SK-N-SH treated with all-trans-retinoic acid at 6 μM for 48 hours (cell line): Measurements from ENCODE around the gene ASPHD1.

Experiments used
- ATAC-seq: fragments of 200-7000 bp; cut with Tn5 transposase; 3 replicates; pipeline ENCODE4 v1.9.1; 2020; ENCODE audit warnings: mild to moderate bottlenecking, moderate library complexity
- ARNTL ChIP-seq: fragments of 450-650 bp; formaldehyde crosslinking; IDR thresholded peaks from 2 replicates; pipeline ENCODE4 v1.5.0; 2020; ENCODE audit warnings: low read depth, mild to moderate bottlenecking, moderate library complexity, borderline replicate concordance
- BACH2 ChIP-seq: fragments of 250-450 bp; sonication (Bioruptor Pico); IDR thresholded peaks from 2 replicates; pipeline ENCODE4 v1.9.0; 2021; ENCODE audit warnings: mild to moderate bottlenecking, borderline replicate concordance
- CSDC2 ChIP-seq: fragments of 250-450 bp; sonication (Bioruptor Pico); IDR thresholded peaks from 2 replicates; pipeline ENCODE4 v1.5.0; 2020; ENCODE audit warnings: mild to moderate bottlenecking, moderate library complexity
- CSRNP3 ChIP-seq: fragments of 250-450 bp; sonication (Bioruptor Pico); IDR thresholded peaks from 2 replicates; pipeline ENCODE4 v1.5.1; 2021; ENCODE audit warnings: mild to moderate bottlenecking, moderate library complexity
- ESRRG ChIP-seq: fragments of 250-450 bp; sonication (Bioruptor Pico); IDR thresholded peaks from 2 replicates; pipeline ENCODE4 v1.6.1; 2021; ENCODE audit warnings: mild to moderate bottlenecking
- GLIS3 ChIP-seq: fragments of 250-450 bp; sonication (Bioruptor Pico); IDR thresholded peaks from 2 replicates; pipeline ENCODE4 v1.5.0; 2020; ENCODE audit warnings: mild to moderate bottlenecking, moderate library complexity
- ISL1 ChIP-seq: fragments of 250-450 bp; sonication (Bioruptor Pico); IDR thresholded peaks from 2 replicates; pipeline ENCODE4 v2.1.2; 2022; ENCODE audit warnings: mild to moderate bottlenecking, moderate library complexity
- OSR1 ChIP-seq: fragments of 250-450 bp; sonication (Bioruptor Pico); IDR thresholded peaks from 2 replicates; pipeline ENCODE4 v1.8.0; 2022; ENCODE audit warnings: moderate library complexity, mild to moderate bottlenecking, inconsistent platforms
- PPARA ChIP-seq: fragments of 250-450 bp; sonication (Bioruptor Pico); IDR thresholded peaks from 2 replicates; pipeline ENCODE4 v1.5.0; 2020; ENCODE audit warnings: mild to moderate bottlenecking, borderline replicate concordance
- RARB ChIP-seq: fragments of 250-450 bp; sonication (Bioruptor Pico); IDR thresholded peaks from 2 replicates; pipeline ENCODE4 v1.8.0; 2021; ENCODE audit warnings: mild to moderate bottlenecking, moderate library complexity
- SNAI2 ChIP-seq: fragments of 250-450 bp; sonication (Bioruptor Pico); IDR thresholded peaks from 2 replicates; pipeline ENCODE4 v1.5.0; 2020; ENCODE audit warnings: mild to moderate bottlenecking, moderate library complexity
- TCF4 ChIP-seq: fragments of 250-450 bp; sonication (Bioruptor Pico); IDR thresholded peaks from 2 replicates; pipeline ENCODE4 v1.8.0; 2021; ENCODE audit warnings: mild to moderate bottlenecking, moderate library complexity, borderline replicate concordance
- TOX ChIP-seq: fragments of 250-450 bp; sonication (Bioruptor Pico); IDR thresholded peaks from 2 replicates; pipeline ENCODE4 v1.8.0; 2021; ENCODE audit warnings: mild to moderate bottlenecking, moderate library complexity, borderline replicate concordance
- TSHZ2 ChIP-seq: fragments of 250-450 bp; sonication (Bioruptor Pico); IDR thresholded peaks from 2 replicates; pipeline ENCODE4 v1.5.0; 2020; ENCODE audit warnings: mild to moderate bottlenecking, moderate library complexity
- ZC3H10 ChIP-seq: fragments of 250-450 bp; sonication (Bioruptor Pico); IDR thresholded peaks from 2 replicates; pipeline ENCODE4 v1.5.1; 2021; ENCODE audit warnings: mild to moderate bottlenecking, moderate library complexity
- ZFP3 ChIP-seq: fragments of 250-450 bp; sonication (Bioruptor Pico); IDR thresholded peaks from 2 replicates; pipeline ENCODE4 v1.5.0; 2020; ENCODE audit warnings: mild to moderate bottlenecking, moderate library complexity
- ZFP30 ChIP-seq: fragments of 450-650 bp; formaldehyde crosslinking; IDR thresholded peaks from 2 replicates; pipeline ENCODE4 v1.5.0; 2022; ENCODE audit warnings: mild to moderate bottlenecking, moderate library complexity
- ZNF565 ChIP-seq: fragments of 450-650 bp; formaldehyde crosslinking; conservative IDR thresholded peaks from 2 replicates; pipeline ENCODE4 v1.5.0; 2020; ENCODE audit warnings: low read depth, mild to moderate bottlenecking, moderate library complexity
- ZNF8 ChIP-seq: fragments of 450-650 bp; formaldehyde crosslinking; IDR thresholded peaks from 2 replicates; pipeline ENCODE4 v1.5.0; 2020; ENCODE audit warnings: mild to moderate bottlenecking, moderate library complexity
- TF ChIP-seq, protein P1 (sequence below): fragments of 250-450 bp; sonication (Bioruptor Pico); IDR thresholded peaks from 2 replicates; pipeline ENCODE4 v1.8.0; 2020; ENCODE audit warnings: mild to moderate bottlenecking, moderate library complexity, borderline replicate concordance
- TF ChIP-seq, protein P2 (sequence below): fragments of 250-450 bp; sonication (Bioruptor Pico); IDR thresholded peaks from 2 replicates; pipeline ENCODE4 v1.8.0; 2021; ENCODE audit warnings: low read depth, mild to moderate bottlenecking, moderate library complexity, borderline replicate concordance
- TF ChIP-seq, protein P3 (sequence below): fragments of 250-450 bp; sonication (Bioruptor Pico); IDR thresholded peaks from 2 replicates; pipeline ENCODE4 v1.5.1; 2020; ENCODE audit warnings: low read depth, mild to moderate bottlenecking, moderate library complexity

Gene ASPHD1

GRCh38 chr16:29862383-29862883, 37.9 kb upstream of the ASPHD1 start:
- TF ChIP-seq GLIS3 (CRISPR knock-in tag) (no peak), CSDC2 (CRISPR knock-in tag) (no peak), SNAI2 (CRISPR knock-in tag) (no peak), ZNF8 (no peak), ZFP3 (no peak), ZNF565 (CRISPR knock-in tag) (no peak), ZC3H10 (no peak), CSRNP3 (CRISPR knock-in tag) (no peak), TSHZ2 (no peak), ARNTL (CRISPR knock-in tag) (no peak), ZFP30 (CRISPR knock-in tag) (no peak), BACH2 (no peak), ISL1 (no peak), OSR1 (CRISPR knock-in tag) (no peak), TCF4 (no peak), TOX (CRISPR knock-in tag) (no peak), RARB (CRISPR knock-in tag) (no peak), PPARA (CRISPR knock-in tag) (no peak)
- TF ChIP-seq, protein P1, sequence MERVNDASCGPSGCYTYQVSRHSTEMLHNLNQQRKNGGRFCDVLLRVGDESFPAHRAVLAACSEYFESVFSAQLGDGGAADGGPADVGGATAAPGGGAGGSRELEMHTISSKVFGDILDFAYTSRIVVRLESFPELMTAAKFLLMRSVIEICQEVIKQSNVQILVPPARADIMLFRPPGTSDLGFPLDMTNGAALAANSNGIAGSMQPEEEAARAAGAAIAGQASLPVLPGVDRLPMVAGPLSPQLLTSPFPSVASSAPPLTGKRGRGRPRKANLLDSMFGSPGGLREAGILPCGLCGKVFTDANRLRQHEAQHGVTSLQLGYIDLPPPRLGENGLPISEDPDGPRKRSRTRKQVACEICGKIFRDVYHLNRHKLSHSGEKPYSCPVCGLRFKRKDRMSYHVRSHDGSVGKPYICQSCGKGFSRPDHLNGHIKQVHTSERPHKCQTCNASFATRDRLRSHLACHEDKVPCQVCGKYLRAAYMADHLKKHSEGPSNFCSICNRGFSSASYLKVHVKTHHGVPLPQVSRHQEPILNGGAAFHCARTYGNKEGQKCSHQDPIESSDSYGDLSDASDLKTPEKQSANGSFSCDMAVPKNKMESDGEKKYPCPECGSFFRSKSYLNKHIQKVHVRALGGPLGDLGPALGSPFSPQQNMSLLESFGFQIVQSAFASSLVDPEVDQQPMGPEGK, result no peak
- peak; percentile 48 for ATAC-seq

GRCh38 chr16:29862884-29863668, 37.2 kb upstream of the ASPHD1 start, which contains the start of gene CDIPT:
Gene CDIPT, minus strand, starts transcription at chr16:29863226. Its CDS starts 369 bp downstream, at chr16:29862857.
- peak; percentile 99 for ATAC-seq
- TF ChIP-seq ZFP3 (no peak), TSHZ2 (no peak; the same call in 1 of the 2 replicates), ESRRG (CRISPR knock-in tag) (no peak), BACH2 (no peak), CSDC2 (CRISPR knock-in tag) (no peak), GLIS3 (CRISPR knock-in tag) (no peak), ZC3H10 (no peak), SNAI2 (CRISPR knock-in tag) (no peak), TCF4 (no peak), TOX (CRISPR knock-in tag) (no peak), RARB (CRISPR knock-in tag) (no peak), ARNTL (CRISPR knock-in tag) (no peak), PPARA (CRISPR knock-in tag) (no peak), ISL1 (no peak), OSR1 (CRISPR knock-in tag) (no peak), ZNF565 (CRISPR knock-in tag) (no peak)
- TF ChIP-seq, protein P2, sequence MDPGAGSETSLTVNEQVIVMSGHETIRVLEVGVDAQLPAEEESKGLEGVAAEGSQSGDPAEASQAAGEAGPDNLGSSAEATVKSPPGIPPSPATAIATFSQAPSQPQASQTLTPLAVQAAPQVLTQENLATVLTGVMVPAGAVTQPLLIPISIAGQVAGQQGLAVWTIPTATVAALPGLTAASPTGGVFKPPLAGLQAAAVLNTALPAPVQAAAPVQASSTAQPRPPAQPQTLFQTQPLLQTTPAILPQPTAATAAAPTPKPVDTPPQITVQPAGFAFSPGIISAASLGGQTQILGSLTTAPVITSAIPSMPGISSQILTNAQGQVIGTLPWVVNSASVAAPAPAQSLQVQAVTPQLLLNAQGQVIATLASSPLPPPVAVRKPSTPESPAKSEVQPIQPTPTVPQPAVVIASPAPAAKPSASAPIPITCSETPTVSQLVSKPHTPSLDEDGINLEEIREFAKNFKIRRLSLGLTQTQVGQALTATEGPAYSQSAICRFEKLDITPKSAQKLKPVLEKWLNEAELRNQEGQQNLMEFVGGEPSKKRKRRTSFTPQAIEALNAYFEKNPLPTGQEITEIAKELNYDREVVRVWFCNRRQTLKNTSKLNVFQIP, result no peak
- TF ChIP-seq, protein P1, result no peak
- TF ChIP-seq, protein P3, sequence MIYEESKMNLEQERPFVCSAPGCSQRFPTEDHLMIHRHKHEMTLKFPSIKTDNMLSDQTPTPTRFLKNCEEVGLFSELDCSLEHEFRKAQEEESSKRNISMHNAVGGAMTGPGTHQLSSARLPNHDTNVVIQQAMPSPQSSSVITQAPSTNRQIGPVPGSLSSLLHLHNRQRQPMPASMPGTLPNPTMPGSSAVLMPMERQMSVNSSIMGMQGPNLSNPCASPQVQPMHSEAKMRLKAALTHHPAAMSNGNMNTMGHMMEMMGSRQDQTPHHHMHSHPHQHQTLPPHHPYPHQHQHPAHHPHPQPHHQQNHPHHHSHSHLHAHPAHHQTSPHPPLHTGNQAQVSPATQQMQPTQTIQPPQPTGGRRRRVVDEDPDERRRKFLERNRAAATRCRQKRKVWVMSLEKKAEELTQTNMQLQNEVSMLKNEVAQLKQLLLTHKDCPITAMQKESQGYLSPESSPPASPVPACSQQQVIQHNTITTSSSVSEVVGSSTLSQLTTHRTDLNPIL (CRISPR knock-in tag), result no peak
